OCI-LY7 (cell line): ENCODE measurements around the gene ENHO.

Experiments
- CTCF ChIP-seq: fragments of 200-600 bp; sonication (generic); conservative IDR thresholded peaks from 2 replicates; pipeline ENCODE4 v1.5.1; 2014; ENCODE audit warnings: mild to moderate bottlenecking, antibody characterized with exemption, low read length, moderate library complexity, mixed read lengths
- EZH2phosphoT487 ChIP-seq: fragments of 200-600 bp; sonication (generic); IDR thresholded peaks from 2 replicates; pipeline ENCODE4 v1.6.1; 2018; ENCODE audit warnings: low read depth, borderline replicate concordance, mild to moderate bottlenecking, mixed run types, antibody characterized with exemption, low read length, moderate library complexity, mixed read lengths

- TF ChIP-seq CTCF (no peak), EZH2phosphoT487 (no peak)
Measured at GRCh38 chr9:34570376-34570775, 47.6 kb upstream of the ENHO start.
